ENCODE data around the gene MRPL12. TPM values are rescaled to one million over a fixed set of nuclear protein-coding genes. Genes with fewer than 3 reads are reported as not detected.
A peak's percentile ranks its signal among the peaks of the same experiment; 100 is the strongest.

Gene MRPL12
- total and polyA plus RNA-seq, 9 of the 15 experiments (the other 6 are each of a cell fraction or from before 2014, with no cell fraction given), result 0.94 to 338 (median 100) TPM

- TF ChIP-seq HOXB6 (CRISPR knock-in tag; IDR thresholded peaks at IDR 0.05; ENCODE audit: borderline replicate concordance) (0 out of 2 replicates have a peak, but pooled peaks have one; percentile 11), CBX2 (IDR thresholded peaks at IDR 0.05; ENCODE audit: insufficient read depth, low read length, poor library complexity, severe bottlenecking) (no peak), EGR1 (conservative IDR thresholded peaks at IDR 0.05) (peak; percentile 65), KLF13 (tag; IDR thresholded peaks at IDR 0.05; ENCODE audit: borderline replicate concordance, low read depth) (peak; percentile 85; the same call in 1 of the 2 replicates), SP2 (IDR thresholded peaks at IDR 0.05; ENCODE audit: extremely low read depth, low read depth, low read length, poor library complexity, severe bottlenecking) (no peak), CBX8 (IDR thresholded peaks at IDR 0.05; ENCODE audit: borderline replicate concordance, extremely low read depth, low read depth, low read length, poor library complexity, severe bottlenecking) (no peak), RREB1 (CRISPR knock-in tag; IDR thresholded peaks at IDR 0.05) (no peak), GTF2E2 (tag; IDR thresholded peaks at IDR 0.05) (no peak), CREB3L1 (IDR thresholded peaks at IDR 0.05; ENCODE audit: borderline replicate concordance, low read depth) (no peak), ILK (tag; IDR thresholded peaks at IDR 0.05; ENCODE audit: borderline replicate concordance, low read depth) (no peak), THRAP3 (IDR thresholded peaks at IDR 0.05; ENCODE audit: borderline replicate concordance) (0 out of 2 replicates have a peak, but pooled peaks have one; percentile 17), SMAD4 (CRISPR knock-in tag; conservative IDR thresholded peaks at IDR 0.05) (peak; percentile 91), ZNF197 (CRISPR knock-in tag; IDR thresholded peaks at IDR 0.05; ENCODE audit: low read depth) (peak; percentile 35; the same call in 1 of the 2 replicates), ZNF586 (CRISPR knock-in tag; conservative IDR thresholded peaks at IDR 0.05) (0 out of 2 replicates have a peak, but pooled peaks have one; percentile 20), SP1 (CRISPR knock-in tag; IDR thresholded peaks at IDR 0.05) (no peak), GABPB2 (CRISPR knock-in tag; conservative IDR thresholded peaks at IDR 0.05) (no peak; the same call in 1 of the 2 replicates), LARP7 (IDR thresholded peaks at IDR 0.05) (no peak), MAFG (tag; conservative IDR thresholded peaks at IDR 0.05) (no peak), NR2C1 (IDR thresholded peaks at IDR 0.05) (no peak), NR2C1 (tag; IDR thresholded peaks at IDR 0.05) (peak; percentile 90)
Measured at GRCh38 chr17:81665205-81666091, 37.7 kb upstream of the MRPL12 start (continued).
